Myocyte (in vitro differentiated cells): ENCODE measurements around the gene POLR2F. TPM values are rescaled to one million over a fixed set of nuclear protein-coding genes. Genes with fewer than 3 reads are reported as not detected.

Experiments used
- DNase-seq: peaks from one replicate; pipeline ENCODE4 v3.0.0-alpha.2; 2012; ENCODE audit warnings: low read depth
- polyA plus RNA-seq: library from polyadenylated mRNA; unstranded; fragments of >200 nt; gene quantifications from one replicate; pipeline ENCODE4 v1.2.1, GENCODE V29; 2012; ENCODE audit warnings: missing spikeins
- total RNA-seq: library from RNA; depleted of rRNA; stranded (reverse); fragments of >200 nt; gene quantifications from 2 replicates; pipeline ENCODE4 v1.2.3, GENCODE V29; 2014

The POLR2F gene
- total RNA-seq = 40.9 and 43.5 TPM in 2 replicates
- polyA plus RNA-seq = 141 TPM

DNA sequence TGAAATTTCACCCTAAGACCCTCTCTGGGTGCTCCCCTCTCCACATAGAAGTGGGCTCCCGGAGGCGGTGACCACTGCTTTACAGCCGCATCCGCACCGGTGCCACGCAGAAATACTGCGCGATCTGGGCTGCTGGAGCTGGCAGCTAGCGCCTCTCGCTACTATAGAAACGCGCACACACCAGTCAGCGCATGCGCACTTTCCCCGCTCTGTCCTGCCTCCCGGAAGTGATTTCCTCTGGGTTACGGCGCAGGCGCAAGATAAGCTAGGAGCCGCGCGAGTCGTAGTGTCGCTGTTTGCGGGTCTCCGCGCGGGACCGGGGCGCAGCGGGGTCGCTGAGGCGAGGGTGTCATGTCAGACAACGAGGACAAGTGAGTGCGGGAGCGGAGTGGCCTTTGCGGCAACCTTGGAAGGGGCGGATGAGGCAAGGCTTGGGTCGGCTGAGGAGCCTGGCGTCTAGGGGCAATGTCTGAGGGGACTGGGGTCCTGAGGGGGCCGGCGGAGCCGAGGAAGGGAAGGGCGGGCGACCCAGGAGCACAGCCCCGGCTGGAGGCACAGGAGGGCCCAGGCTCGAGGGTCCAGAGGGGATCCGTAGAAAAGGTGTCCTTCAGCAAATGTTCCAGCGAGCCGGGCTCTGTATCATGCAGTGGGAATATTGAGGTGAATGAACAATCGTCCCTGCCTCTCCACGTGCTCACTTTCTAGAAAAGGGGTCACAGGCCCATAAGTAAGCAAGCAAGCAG is at the start of gene POLR2F, which contains the start of gene C22orf23:
POLR2F (plus strand) TSS at position 263 of the 743 bp plus-strand sequence; CDS start at position 352, 89 bp downstream.
C22orf23 (minus strand) TSS at position 165 of the 743 bp plus-strand sequence. CDS start 452 bp downstream, outside the sequence.
- DNase-seq = peak; percentile 97

- DNase-seq = peak; percentile 97
Observed at GRCh38 chr22:37904572-37905533, 48.6 kb upstream of the POLR2F start.

DNA sequence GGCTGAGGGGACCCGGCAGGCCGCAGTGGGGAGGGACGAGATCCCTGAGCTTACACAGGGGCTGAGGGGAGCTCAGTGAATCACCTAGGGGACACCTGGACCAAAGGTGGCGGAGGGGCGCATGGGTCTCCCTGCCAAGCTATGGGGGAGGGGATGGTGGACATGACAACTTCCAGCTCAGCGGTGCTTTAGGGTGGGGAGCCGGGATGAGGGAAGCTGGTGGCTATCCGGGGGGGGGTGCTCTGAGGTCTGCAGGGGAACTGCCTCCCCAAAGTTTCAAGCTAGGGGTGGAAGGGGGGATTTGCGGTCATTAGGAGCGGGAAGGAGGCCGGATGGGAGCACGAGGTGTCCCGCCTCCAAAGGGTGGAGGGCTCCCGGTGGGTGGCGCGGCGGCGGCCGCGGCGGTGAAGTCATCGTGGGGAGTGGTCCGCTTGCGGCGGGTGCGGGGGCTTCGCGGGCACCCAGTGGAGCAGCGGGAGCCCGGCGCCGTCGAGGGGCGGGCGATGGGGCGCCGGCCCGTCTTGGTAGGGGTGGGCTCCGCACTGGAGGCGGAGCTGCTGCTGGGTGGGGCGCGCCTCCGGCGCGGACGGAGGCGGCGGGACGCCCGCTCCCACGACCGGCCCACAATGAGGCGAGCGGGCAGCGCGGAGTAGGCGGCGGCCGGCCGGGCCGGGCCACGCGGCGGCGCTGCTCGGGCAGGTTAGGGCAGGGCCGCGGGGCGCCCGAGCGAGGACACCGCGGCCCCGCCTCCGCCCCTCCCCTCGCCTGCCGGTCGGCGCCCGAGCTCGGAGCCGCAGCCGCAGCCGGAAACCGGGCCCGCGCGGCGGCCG is 47.8 kb upstream of the POLR2F start, which contains the start of gene MICALL1:
MICALL1 (plus strand) TSS at position 764 of the 830 bp plus-strand sequence. CDS start 126 bp downstream, outside the sequence.
- DNase-seq = peak; percentile 77

- no peak for DNase-seq
Observed at GRCh38 chr22:37906364-37907008, 47.0 kb upstream of the POLR2F start.

DNA sequence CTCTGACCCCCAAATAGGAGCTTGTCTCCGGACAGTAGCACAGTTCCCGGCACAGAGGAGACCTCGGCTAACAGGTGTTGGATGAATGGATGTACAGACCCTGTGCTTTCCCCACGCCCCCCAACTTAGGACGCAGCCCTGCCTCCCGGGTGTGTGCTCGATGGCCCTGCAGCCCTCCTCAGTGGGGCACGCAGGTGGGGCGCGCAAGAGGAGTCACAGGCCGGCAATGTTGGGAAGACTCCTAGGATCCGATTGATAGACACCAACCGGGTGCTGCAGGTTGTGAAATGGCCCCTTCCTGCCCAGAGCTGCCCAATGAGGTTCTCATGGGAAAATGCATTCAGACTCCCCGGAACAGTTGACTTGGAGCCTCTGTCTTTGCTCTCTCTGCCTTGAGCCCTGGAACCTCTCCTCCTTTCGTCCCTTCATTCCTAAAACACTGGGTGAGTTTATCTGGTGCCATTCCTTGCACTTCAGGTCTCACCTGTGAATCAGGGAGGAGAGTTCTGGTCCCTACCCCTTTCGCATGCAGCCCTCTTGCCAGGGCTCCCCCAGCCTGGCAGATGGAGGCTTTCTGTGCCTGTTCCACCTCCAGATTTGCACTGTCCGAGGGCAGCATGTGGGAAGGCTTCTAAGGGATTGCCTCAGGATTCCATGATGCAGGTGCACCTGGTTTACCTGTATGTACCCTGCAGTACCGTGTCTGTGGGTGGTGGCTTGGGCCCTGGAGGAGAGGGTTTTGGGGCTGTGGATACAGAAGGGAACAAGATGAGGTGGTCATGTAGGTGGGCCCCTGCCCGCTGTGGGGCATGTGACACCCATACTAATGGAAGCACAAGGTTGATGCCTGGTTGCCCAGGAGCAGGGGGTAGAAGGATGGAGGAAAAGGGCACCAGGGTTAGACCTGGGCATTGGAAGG is 46.2 kb upstream of the POLR2F start:
- no peak for DNase-seq

GRCh38 chr22:37909766-37910165 is 43.7 kb upstream of the POLR2F start:
- no peak for DNase-seq

DNA sequence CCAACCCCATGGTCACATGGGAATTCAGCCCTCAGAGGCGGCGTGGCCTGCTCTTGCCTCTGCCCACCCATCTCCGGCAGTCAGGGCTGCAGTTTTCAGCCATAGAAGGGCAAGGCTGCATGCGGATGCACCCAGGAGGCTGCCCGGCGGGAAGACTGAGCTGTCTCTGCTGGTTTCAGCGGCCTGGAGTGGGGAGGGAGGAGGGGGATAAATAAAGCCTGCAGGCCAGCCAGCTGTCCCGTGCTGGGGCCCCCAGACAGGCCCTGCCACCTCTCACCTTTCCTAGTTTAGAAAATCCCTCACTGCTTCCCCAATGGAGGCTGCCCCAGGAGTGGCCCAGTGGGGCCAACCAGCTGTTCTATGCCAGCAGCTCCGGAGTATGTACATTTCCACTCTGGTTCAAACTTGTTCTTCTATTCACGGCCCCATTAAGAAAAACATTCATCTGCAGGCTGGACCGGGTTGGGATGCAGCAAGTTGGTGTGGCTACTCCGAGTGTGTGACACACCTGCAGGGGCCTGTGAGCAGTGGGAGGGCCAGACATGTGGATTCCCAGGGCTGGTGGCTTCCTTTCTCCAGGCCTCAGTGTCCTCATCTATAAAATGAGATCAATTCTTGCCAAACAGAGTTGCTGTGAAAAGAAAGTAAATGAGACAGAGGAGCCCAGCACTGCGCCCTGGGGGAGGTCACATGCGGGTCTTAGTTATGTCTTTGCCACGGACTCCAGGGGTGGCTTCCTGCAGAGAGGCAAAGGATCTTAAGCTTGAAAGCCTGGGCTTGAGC is 42.4 kb upstream of the POLR2F start:
- DNase-seq = peak; percentile 77

DNA sequence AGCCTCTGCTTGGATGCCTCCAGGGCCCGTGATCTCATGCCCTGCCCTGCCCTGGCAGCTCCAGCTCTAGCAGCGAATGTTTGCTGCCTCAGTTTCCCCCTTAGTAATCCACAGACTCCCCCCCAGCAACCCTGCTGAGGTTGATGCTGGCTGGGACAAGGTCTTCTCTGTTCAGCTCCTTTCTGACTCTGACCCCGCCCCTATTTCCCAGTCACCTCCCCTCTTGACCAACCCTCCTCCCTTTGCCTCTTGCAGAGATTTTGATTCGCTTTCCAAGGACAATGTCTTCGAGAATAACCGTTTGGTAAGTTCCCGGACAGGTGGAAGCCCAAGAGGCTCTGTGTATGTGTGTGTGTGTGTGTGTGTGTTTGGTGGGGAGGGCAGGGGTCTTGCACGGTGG is 41.8 kb upstream of the POLR2F start:
- no peak for DNase-seq

DNA sequence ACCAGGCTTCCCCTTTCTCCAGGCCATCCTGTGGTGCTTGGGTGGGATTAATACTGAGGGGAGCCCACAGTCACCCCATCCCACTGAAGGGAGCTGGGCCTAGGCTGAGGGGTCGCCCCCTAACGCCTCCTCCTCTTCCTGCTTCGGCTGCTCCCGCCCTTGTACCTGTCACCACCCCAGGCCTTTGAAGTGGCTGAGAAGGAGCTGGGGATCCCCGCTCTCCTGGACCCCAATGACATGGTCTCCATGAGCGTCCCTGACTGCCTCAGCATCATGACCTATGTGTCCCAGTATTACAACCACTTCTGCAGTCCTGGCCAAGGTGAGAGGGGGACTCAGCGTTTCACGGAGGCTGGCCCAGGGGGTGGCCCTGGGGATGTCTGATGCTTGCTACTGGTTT is 41.3 kb upstream of the POLR2F start:
- no peak for DNase-seq

DNA sequence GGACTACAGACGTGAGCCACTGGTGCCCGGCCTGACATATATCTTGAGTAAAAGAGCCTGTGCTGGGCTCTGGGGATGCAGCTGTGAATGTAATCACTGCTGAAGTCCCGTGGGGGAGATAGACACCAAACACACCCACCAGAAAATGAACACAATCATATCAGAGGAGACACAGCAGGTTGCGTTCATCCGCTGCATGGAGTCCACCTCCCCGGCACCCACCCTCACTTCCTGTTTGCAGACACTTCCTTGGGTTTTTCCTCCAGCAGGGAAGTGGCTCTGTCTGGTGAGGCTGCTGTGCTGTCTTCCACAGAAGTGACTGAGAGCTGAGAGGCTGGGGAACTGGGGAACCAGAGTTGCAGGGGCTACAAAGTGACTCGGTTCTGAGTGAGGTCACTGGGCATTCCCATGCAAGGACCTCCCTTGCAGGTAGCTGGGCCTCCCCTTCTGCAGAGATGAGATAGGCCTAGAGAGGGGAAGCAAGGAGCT is 40.2 kb upstream of the POLR2F start:
- DNase-seq = no peak

DNA sequence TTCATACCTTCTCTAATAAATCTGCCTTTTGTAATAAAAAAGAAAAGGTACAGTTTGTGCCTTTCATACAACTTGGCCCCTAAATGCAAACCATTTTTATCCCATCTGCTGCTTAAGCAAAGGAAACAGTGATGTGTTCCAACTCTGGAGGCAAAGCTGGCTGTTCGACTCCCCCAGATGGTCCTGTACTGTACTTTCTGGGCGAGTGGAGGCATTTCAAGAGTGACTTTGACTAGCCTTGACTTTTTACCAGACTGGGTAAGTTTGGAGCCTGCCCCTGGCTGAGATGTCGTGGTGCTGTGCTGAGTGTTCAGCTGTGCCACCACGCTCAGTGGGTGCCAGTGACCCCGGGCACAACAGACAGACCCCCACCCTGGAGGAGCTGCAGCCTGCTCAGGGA is 37.2 kb upstream of the POLR2F start:
- no peak for DNase-seq

DNA sequence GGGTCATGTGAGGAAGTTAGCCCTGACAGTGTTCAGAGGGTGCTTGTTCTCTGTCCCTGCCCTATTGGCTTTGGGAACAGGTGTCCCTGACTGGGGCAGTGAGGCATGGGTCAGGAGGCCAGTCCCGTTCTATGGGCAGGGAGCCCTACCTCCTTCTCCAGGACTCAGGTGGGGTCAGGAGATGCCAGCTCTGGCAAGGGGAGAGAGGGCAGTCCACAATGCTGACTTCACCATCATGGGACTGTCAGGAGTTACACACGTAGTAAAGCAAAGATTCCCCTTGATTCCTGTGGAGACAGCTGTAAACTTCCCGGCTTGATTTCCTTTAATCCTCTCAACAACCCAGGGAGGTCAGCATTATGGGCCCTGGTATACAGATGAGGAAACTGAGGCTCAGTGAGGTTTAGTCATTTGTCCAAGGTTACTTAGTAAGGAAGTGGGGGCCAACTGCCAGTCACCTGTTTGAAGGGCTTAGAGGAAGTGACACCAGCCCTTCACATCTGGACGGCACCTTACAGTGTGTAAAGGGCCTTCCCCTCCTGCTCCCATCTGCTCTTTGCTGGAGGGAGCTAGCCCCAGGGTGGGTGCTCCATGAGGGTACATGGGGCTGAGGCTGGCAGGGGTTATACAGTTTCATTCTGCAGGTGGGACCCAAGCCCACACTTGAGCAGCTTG is 35.5 kb upstream of the POLR2F start:
- no peak for DNase-seq

GRCh38 chr22:37918580-37919270 is 34.8 kb upstream of the POLR2F start:
- no peak for DNase-seq

DNA sequence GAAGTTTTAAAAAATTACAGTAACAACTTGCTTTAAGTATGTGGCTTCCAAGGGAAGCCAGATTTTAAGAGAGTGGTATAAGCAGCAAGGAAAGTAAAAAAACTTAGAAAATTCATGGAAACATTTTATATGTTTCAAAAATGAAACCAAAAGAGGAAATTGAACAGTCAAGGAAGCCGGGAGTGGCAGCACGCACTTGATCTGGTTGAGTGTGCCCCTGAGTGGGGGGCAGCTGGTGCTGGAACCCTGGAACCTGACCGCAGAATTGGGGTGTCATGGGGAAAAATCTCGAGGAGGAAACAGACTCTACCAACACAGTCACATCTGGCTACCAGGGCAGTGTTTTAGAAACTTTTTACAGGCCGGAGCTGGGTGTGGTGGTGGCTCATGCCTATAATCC is 33.4 kb upstream of the POLR2F start:
- DNase-seq = no peak

GRCh38 chr22:37922191-37922590 is 31.3 kb upstream of the POLR2F start:
- DNase-seq = no peak

- DNase-seq = no peak
Observed at GRCh38 chr22:37923927-37924326, 29.6 kb upstream of the POLR2F start.
